Adrenal gland (tissue), 5 donors: Measurements from ENCODE around the gene PDSS1.

ENCODE experiments used
- POLR2A ChIP-seq, 2 donors: fragments of 450-650 bp; IDR thresholded peaks; one replicate each; pipeline ENCODE4 v1.6.1; 2017; ENCODE audit warnings: antibody characterized with exemption in 2 of 2, mild to moderate bottlenecking in 2 of 2, moderate library complexity in 1 of 2
- TF ChIP-seq, protein P1 (sequence below), 6 experiments: fragments of 450-650 bp in 4 of 6; fragments of 200-600 bp in 2 of 6; sonication (generic) in 1 of 6; IDR thresholded peaks; 1 replicate in 5 of 6; 2 replicates in 1 of 6; pipeline versions ENCODE4 v1.5.1 to v1.8.0; 2016 to 2021; ENCODE audit warnings: antibody characterized with exemption in 6 of 6, mild to moderate bottlenecking in 2 of 6, moderate library complexity in 1 of 6
- donor health status: DM: no; HTN: no; CAD: no.

DNA sequence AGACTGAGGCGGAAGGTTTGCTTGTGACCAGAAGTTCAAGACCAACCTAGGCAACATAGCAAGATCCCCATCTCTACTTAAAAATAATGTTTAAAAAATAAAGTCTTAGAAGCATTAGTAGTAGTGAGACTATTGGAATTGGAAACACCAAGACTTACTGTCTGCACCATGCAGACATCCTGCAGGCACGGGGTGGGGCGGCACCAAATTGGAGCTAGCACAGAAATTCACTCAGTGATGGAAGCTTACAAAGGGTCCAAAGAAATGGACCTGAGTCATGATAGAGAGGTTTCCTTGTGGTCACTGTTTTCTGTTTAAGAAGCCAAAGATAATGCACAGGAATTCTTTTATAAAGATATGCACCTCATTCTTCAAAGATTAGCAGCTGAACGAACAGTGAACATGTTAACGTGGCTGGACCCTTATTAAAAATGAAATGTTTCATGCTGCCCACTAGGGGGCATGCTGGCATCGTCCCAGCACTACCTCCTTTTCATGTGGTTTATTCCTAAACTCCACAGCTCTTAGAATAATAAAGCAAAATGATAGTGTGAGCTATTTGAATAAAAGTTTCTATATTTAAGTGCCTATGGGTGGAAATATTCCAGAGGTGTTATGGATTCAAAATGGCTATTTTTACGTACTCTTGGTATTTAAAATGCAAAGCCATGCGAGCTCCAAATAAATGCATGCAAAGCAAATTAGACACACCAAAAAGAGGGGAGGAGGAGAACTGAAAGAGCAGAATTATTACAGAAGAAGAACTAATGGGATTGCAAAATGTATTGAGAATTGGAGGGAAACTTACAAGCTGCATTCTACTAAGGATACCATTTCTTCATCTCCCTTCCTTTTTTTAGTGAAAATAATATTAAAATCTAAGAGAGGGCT, 28.6 kb downstream of the PDSS1 start:
- TF ChIP-seq, protein P1, sequence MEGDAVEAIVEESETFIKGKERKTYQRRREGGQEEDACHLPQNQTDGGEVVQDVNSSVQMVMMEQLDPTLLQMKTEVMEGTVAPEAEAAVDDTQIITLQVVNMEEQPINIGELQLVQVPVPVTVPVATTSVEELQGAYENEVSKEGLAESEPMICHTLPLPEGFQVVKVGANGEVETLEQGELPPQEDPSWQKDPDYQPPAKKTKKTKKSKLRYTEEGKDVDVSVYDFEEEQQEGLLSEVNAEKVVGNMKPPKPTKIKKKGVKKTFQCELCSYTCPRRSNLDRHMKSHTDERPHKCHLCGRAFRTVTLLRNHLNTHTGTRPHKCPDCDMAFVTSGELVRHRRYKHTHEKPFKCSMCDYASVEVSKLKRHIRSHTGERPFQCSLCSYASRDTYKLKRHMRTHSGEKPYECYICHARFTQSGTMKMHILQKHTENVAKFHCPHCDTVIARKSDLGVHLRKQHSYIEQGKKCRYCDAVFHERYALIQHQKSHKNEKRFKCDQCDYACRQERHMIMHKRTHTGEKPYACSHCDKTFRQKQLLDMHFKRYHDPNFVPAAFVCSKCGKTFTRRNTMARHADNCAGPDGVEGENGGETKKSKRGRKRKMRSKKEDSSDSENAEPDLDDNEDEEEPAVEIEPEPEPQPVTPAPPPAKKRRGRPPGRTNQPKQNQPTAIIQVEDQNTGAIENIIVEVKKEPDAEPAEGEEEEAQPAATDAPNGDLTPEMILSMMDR (IDR thresholded peaks at IDR 0.05) = peak; percentile 74 to 87 (median 81)
- no peak for TF ChIP-seq POLR2A (IDR thresholded peaks at IDR 0.05)
